WTC11 (cell line): ENCODE data around the gene SEMA4D.

ENCODE experiments used
- CTCF ChIP-seq: fragments of 200-600 bp; IDR thresholded peaks from 2 replicates; pipeline ENCODE4 v1.8.0; 2022; ENCODE audit warnings: antibody characterized with exemption
- ELF4 ChIP-seq: sonication (generic); formaldehyde crosslinking; IDR thresholded peaks from 2 replicates; pipeline ENCODE4 v1.8.1; 2022; ENCODE audit warnings: low read depth, mild to moderate bottlenecking, moderate library complexity, missing genetic modification reagents
- JUN ChIP-seq: sonication (generic); formaldehyde crosslinking; IDR thresholded peaks from 2 replicates; pipeline ENCODE4 v1.8.0; 2023; ENCODE audit warnings: mild to moderate bottlenecking, missing genetic modification reagents
- MAX ChIP-seq: sonication (generic); formaldehyde crosslinking; IDR thresholded peaks from 2 replicates; pipeline ENCODE4 v1.8.0; 2022; ENCODE audit warnings: mild to moderate bottlenecking, missing genetic modification reagents
- MXD4 ChIP-seq: fragments of 250-450 bp; sonication (Bioruptor Pico); IDR thresholded peaks from 2 replicates; pipeline ENCODE4 v1.8.0; 2021; ENCODE audit warnings: mild to moderate bottlenecking, moderate library complexity, borderline replicate concordance
- MYBL2 ChIP-seq: sonication (generic); formaldehyde crosslinking; IDR thresholded peaks from 2 replicates; pipeline ENCODE4 v1.8.1; 2023; ENCODE audit warnings: mild to moderate bottlenecking, moderate library complexity, missing genetic modification reagents
- NR3C1 ChIP-seq: sonication (generic); formaldehyde crosslinking; conservative IDR thresholded peaks from 2 replicates; pipeline ENCODE4 v1.8.1; 2023; ENCODE audit warnings: low read depth, mild to moderate bottlenecking, missing genetic modification reagents
- OVOL2 ChIP-seq: fragments of 250-450 bp; sonication (Bioruptor Pico); IDR thresholded peaks from 2 replicates; pipeline ENCODE4 v1.9.0; 2021; ENCODE audit warnings: mild to moderate bottlenecking, borderline replicate concordance
- SMAD4 ChIP-seq: sonication (generic); formaldehyde crosslinking; IDR thresholded peaks from 2 replicates; pipeline ENCODE4 v1.8.0; 2022; ENCODE audit warnings: mild to moderate bottlenecking, missing genetic modification reagents
- STAT6 ChIP-seq: sonication (generic); formaldehyde crosslinking; conservative IDR thresholded peaks from 2 replicates; pipeline ENCODE4 v1.8.1; 2023; ENCODE audit warnings: mild to moderate bottlenecking, low read depth, missing genetic modification reagents, moderate library complexity
- USF1 ChIP-seq: sonication (generic); formaldehyde crosslinking; IDR thresholded peaks from 2 replicates; pipeline ENCODE4 v1.8.0; 2022; ENCODE audit warnings: mild to moderate bottlenecking, missing genetic modification reagents
- ZNF138 ChIP-seq: sonication (generic); formaldehyde crosslinking; conservative IDR thresholded peaks from 2 replicates; pipeline ENCODE4 v1.8.1; 2022; ENCODE audit warnings: mild to moderate bottlenecking, moderate library complexity, missing genetic modification reagents
- ZNF423 ChIP-seq: fragments of 250-450 bp; sonication (Bioruptor Pico); IDR thresholded peaks from 2 replicates; pipeline ENCODE4 v2.1.2; 2022; ENCODE audit warnings: mild to moderate bottlenecking, moderate library complexity
- TF ChIP-seq, protein P1 (sequence below): fragments of 250-450 bp; sonication (Bioruptor Pico); IDR thresholded peaks from 2 replicates; pipeline ENCODE4 v2.1.2; 2022; ENCODE audit warnings: mild to moderate bottlenecking, moderate library complexity

DNA sequence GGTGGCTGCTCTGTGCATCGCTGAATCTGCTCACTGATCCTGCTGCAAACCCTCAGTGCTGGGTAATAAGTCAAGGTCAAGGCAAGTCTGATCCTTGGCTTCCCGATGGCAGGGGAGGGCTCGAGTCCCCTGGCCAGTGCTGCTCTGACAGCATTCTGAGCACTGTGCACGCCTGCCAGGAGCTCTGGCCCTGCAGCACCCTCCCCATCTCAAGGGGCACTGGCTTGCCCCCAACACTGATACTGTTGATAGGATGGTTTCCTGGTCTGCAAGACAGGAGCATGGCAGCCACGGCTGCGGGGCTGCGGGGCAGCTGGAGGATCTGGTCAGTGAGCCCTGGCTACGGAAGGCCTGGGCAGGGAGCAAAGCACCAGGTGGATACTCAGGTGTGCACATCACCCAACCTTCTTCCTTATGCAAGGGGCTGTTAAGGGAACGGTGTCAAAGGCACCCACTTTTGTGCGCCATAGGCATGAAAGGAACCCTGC lies 107.8 kb downstream of the SEMA4D start:
- TF ChIP-seq USF1 (CRISPR knock-in tag) (no peak), CTCF (no peak), OVOL2 (no peak), MXD4 (CRISPR knock-in tag) (no peak), NR3C1 (CRISPR knock-in tag) (no peak), JUN (CRISPR knock-in tag) (no peak), ZNF138 (CRISPR knock-in tag) (no peak), ZNF423 (CRISPR knock-in tag) (no peak), STAT6 (no peak), MYBL2 (CRISPR knock-in tag) (no peak), ELF4 (CRISPR knock-in tag) (no peak), MAX (CRISPR knock-in tag) (no peak), SMAD4 (no peak)
- TF ChIP-seq, protein P1, sequence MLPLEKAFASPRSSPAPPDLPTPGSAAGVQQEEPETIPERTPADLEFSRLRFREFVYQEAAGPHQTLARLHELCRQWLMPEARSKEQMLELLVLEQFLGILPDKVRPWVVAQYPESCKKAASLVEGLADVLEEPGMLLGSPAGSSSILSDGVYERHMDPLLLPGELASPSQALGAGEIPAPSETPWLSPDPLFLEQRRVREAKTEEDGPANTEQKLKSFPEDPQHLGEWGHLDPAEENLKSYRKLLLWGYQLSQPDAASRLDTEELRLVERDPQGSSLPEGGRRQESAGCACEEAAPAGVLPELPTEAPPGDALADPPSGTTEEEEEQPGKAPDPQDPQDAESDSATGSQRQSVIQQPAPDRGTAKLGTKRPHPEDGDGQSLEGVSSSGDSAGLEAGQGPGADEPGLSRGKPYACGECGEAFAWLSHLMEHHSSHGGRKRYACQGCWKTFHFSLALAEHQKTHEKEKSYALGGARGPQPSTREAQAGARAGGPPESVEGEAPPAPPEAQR (CRISPR knock-in tag) = no peak
